GM21737 (cell line): ENCODE measurements around the gene PRKD1.

Source experiments
- ATAC-seq: cut with Tn5 transposase; IDR thresholded peaks from one replicate; pipeline ENCODE4 v1.9.1; 2021; ENCODE audit warnings: mild to moderate bottlenecking, moderate library complexity; ENCODE audit not compliant: unreplicated experiment

PRKD1 gene

DNA sequence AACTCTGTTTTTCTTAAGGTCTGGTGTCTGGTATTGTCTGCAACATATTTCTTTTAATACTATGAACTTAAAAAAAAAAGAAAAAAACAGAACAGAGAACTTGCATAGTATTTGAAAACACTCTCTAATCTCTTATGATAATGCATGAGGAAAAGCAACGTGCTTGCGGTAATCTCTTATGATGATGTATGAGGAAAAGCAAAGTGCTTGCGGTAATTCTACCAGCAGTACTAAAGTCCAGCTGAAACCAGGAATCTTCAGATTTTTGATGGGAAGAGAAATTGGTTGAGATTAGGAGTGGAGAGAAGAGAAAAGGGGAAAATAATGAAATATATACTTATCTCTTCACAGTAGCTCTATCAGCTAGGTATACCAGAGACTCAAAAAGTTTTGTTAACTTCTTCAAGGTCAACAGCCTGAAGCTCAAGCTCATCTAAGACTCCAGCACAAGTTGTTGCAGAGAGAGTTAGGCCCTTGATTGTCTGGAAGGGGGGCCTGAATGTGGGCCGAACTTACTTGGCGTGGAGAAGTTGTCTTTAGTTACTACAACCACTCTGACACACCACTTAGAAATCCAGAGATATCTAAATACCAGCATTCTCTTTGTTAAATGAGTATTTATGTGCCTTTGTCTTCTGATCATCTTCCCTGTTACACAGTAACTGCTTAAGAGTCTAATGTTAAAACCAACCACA, 240.4 kb downstream of the PRKD1 start:
- ATAC-seq = no peak

DNA sequence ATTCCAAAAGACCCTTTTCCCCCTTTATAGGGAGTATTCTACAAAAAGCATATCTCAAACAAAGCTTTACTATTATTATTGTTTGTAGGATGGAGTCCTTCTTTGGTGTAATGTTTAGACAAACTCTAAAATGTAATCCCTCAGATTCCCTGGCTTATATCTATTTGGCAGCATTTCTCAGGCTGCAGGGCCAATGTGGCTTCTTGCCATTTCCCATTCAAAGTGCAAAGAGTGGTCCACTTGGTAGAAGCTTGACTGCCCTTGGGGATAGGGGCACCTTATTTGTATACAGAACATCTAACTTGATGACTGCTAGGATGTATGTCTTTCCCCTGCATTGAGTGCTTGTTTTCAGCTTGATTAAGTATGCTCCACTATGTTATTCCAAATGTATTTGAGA, 242.7 kb downstream of the PRKD1 start:
- no peak for ATAC-seq

DNA sequence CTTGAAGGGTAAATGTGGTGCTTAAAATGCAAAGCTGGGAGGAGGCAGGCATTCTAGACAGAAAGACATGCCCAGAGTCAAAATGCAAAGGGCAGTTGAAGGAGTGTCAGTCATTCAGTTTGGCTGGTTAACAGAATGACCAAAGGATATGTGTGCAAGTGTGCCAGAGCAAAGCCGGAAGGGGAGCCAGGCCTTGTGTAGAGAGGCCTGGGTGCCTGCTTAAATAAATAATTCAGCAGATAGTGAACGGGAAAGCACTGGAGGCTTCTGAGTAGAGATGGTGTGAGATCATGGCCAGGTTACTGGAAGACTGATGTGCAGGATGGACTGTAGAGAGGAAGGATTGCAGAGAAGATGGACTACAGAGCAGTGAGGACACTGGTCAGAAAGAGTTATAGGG, 244.9 kb downstream of the PRKD1 start:
- ATAC-seq = no peak

DNA sequence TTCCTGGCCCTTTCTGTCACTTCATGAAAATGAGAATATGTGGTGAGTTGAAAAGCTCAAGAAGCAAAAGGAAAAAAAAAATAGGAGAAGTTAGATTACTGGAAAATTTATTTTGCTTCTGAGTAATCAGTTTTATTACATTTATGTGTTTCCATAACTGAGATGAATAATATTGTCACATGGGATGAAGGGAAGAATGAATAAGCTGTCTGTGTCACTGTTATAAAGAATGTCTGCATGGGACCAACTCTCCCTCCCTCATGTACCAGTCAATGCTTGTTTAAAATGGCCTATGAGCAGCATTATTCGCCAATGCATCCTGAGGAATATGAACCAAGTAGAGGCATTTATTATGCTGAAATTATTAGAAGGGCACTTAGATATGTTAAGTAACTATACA, 246.3 kb downstream of the PRKD1 start:
- ATAC-seq = no peak

DNA sequence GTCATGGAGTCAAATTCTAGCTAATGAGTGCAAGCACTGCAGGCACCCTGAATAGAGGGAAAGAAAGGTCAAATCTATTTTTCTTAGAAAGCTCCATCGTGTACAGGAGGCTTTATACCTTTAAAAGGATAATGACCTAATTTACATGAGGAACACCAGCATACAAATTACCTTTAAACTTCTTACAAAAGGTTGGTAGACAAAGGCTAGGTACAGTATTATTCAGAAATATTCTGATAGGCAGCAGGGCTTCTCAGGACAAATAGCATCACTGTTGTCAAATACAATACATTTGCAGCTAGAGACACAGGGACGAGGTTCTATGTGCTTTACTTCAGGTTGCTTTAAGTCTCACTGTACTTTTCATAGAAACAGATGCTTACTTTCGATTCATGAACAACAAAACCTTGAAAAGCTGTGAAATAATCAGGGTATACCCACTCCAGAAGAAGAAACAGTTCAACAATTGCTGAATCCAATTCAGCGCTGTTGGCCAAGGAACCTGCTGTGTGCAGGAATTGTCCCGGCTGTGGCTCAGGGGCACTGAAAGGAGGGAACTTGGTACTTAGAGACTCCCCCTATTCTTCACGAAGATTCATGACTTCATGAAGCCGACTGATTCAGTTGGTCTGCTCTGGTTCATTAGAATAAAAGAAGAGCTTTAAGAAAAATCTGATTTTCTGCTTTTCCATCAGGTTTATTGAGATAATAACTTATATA, 252.9 kb downstream of the PRKD1 start:
- no peak for ATAC-seq

DNA sequence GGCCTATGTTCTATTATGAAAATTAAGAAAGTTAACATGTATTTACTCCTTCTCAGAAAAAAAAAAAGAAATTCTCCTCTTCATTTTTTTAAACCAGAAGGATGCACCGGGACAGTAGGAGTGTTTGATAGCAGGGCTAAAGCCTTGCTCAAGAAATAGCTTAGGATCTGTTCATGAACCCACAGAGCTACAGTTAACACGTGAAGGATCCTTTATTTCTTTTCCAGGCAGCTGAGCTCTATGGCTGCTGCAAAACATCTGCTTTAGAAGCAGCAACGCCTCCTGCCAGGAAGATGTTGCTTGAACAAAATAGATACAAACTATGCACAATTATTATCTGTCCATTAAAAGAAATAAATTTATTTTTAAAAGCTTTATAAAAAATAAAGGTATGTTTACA, 254.8 kb downstream of the PRKD1 start:
- no peak for ATAC-seq

DNA sequence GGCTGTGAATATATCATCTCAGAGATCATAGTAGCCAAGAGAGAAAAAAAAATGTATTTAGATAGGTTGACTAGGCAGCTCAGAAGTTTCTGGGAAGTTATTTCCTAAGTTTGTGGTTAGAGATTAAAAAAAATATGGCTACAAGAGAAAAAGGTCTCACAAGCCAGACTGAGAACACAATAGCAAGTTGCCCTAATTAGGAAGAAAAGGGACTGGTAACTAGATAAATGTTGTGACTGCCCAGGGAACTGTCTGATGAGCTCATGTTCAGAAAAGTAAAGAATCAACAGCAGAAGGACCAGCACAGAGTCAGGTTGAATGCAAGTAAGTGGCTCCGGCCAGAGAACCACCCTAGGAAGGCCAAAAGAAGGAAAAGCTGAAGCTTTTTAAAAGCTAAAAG, 256.6 kb downstream of the PRKD1 start:
- ATAC-seq = no peak

DNA sequence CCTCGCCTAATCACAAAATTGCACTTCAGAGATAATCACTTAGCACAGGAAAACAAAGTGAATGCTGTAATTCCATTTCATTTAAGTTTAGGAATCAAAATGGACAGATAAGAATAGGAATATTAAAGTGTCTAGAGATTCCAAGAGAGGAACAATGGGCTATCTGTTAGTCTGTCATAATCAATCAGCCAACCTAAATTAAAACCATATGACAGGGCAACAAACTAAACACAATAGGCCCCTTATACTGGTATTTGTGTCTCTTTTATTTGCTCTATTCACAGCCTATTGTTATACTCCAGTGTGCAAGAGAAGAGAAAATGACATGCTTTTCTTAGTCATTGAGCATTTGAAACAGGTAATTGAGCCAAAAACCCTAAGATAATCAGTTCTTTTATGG, 259.4 kb downstream of the PRKD1 start:
- no peak for ATAC-seq

DNA sequence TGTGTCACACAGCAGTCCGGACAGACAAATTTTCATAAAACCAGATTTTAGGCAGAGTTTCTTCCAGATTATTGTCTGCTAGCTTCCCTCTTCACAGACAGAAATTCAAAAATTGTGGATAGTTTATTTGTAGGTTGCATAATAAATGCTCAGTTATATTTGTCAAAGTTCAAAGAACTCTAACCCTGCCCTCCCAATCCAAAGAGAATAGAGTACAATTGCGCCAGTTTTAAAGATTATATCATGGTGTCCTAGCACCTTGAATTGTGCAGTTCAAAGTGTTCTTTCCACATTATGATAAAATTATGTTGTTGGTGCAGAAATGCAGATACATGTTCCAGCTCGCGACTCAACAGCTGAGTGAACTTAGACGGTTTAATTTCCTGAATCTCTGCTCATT, 263.1 kb downstream of the PRKD1 start:
- no peak for ATAC-seq

DNA sequence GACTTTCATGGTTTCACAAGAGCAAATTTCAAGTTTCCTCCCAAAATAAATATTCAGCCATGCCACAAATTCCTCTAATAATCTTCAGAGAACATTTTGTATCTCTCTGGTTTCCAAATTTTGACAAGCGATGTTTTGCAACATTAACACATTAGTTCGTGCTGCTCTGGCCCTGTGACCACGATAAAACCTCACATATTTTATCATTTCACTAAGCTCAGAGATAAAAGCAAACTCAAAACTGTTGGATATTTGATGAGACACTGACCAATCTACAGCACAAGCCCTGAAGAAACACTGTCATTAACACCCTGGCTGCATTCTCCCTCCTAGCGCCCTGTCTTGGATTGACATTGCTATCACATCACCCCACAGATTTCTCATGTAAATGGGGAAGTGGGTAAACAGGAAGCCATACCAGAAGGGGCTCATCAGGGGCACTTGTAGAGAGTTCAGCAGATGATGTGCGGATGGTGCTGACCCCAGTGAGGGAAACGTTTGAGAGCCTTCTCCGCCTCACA, 264.3 kb downstream of the PRKD1 start:
- no peak for ATAC-seq

DNA sequence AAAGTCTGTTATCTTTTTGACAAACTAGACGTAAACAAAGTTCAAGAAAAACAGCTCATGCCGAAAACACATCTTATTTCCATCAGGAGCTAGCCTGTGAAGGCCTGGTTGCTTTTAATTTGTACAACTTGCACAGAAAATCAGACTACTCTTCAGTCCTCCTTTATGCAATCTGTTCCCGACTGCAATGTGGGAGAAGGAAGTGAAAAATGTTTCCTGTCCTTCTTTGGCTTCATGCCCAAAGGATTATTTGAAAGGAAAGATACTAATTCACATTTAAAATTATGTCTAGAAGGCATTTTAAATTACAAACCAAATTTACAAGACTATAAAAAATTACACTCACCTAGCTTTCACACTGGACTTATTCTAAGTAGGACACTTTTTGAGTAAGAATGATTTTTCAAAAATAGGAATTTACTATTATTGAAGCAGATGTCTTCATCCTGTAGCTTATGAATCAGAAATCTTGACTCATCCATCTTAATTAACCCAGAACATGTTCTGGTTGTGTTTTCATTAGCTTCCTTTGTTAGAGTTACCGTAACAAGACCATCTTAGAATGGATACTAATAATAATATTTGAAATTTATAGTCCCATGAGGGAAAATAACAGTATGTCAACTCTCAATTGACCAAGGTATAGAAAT, 272.6 kb downstream of the PRKD1 start:
- ATAC-seq = no peak

DNA sequence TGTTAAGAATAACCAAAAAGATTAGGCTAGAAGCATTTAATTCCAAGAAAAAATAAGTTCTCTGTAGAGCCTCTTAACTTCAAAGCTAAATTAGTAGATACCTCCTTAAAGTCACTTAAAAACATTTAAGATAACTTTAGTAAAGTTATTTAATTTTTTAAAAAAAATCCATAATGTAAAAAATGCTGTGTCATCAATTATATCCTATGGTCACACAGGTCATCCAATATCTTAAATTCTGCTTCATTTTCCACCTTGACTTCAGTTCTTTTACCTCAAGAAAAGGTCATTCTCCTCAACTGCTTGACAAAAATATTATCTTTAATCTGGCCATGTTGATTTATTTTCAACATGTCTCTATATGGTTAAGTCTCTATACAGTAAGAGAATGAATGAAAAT, 274.3 kb downstream of the PRKD1 start:
- no peak for ATAC-seq

DNA sequence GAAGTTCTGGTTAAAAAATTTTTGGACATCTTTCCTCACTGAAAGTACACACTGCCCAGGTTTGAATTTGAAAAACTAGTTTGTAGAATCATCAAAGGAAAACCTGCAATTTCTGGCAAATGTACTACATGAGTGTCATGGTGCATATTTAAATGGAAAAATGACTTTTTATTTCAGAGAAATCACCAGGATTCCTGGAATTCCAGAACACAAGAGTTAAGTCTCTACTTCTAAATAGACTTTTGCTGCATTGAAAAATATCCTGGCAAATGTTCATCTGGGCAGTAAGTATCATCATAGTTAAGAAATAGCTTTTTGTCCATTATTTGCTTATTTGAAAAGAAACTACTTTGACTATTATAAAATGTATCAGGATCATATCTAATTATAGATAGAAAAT, 275.1 kb downstream of the PRKD1 start:
- ATAC-seq = no peak

DNA sequence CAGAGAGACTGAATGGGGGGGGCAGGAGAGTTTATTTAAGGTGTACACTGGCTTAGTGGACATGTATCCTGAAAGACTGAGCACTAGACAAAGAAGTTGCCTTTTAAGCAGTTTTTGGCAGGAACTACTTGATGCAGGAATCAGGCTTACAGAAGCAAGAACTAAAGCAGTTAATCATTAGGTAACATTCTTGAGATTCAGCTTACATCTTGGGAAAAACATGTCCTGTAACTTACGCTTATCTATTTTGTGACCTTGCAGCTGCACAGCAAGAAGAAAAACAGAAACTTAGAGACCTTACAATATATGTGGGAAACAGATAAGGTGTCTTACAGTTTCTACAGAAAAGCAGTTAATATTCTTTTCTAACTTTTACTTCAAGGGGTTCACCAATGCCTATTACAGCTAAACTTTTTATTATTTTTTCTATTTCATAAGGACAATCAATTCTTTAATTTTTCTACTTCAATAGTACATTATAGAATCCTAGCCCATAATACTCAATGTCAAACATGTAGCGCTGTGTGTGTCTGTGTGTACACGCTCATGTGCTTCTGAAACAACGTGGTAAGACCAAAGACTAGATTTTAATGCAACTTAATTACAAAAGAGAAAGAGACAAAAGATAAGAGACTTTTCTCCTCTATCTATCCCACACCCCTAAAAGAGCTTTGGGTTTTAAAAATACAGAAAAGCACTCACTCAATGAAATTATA, 276.9 kb downstream of the PRKD1 start:
- no peak for ATAC-seq

DNA sequence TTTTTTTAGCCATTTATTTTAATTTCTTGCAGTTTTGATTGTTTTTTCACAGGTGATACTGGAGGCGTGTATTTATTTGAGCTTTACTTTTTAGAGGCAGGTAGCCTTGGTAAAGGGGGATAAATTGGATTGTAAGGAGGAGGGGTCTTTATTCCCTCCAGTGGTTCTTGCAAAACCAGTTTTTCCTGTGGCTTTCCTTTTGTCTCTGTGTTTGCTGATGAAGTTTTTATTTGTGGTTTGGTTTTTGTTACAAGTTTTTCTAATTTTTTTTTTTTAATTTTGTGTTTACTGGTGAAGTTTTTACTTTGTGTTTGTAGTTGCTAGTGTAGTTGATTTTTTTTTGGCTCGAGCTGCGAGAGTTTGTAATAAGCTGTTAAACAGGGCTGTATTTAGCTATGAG, 278.5 kb downstream of the PRKD1 start:
- no peak for ATAC-seq

DNA sequence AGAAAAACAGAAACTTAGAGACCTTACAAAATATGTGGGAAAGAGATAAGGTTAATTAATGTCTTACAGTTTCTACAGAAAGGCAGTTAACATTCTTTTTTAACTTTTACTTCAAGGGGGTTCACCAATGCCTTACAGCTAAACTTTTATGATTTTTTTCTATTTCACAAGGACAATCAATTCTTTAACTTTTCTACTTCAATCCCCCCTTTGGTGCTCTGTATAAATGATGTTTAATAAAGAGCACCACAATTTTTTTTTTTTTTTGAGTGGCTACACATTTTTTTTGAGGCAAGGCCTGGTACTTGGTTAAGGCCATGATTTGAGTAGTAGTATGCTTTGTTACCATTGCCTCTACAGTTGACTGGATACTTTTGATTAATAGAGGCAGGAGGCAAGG, 279.6 kb downstream of the PRKD1 start:
- ATAC-seq = no peak

DNA sequence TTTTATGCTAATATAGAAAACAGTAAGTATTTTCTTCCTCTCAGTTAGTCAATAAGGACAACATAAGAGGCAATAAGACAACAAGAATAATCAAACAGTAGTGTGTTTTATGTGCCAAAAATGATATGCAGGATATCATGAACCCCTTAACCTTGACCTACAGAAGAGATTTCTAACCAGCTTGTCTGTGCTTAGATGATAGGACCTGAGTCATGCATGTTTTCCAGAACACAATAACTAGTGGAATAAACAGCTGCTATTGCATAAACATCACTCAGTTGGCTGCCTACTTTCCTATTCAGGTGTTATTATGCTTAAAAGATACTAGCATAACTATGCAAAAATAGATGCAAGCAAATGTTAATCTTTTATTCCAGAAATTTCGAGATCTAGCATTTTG, 282.5 kb downstream of the PRKD1 start:
- ATAC-seq = no peak

DNA sequence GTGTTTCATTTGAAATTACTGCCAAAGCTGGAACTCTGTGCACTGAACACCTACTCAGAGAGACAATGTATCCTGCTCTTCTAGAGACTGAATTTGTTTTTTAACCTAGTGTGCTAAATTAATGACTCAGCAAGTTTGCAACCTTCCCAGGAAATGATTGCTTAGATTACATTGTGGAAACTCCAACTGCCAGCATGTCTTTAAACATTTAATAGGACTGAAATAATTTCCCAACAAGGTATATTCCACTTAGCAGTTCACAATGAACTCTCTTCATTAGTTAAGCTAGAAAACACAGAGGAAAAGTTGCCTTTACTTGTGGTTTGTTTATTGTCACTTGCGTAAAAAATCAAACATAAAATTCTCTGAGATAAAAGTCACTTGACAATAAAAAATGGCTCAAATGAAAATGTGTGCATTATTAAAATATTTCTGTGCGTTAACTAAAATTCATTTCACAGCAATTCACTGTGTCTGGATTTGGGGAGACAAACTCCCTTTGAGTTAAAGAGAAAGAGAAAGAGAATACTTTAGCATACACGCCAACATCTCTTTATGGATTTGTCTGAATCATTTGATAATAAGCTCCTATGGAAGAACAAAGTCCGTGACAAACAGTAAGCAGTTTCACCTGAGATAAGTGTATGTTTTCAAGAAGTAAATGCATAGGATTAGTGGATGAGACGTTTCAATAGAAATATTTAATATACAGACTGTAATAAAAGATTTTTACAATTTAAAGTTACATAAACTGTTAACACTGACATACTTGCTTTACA, 284.0 kb downstream of the PRKD1 start:
- no peak for ATAC-seq

DNA sequence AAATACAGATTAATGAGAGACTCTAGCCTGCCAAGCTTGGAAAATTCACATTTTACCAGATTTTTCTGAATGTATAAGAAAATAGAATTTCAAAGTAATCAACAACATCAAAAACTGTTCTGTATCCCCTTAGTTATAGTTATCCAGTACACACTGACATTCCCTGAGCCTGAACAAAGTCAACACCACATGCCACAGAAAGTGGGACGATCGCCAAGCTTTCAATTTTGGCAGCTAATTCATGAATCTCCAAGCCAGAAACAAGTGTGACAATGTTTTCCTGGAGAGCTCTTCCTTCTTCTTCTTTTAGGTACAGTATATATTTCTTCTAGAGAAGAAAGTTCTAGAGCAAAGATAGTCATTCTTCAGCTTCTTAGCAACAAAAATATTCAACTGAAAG, 290.2 kb downstream of the PRKD1 start:
- no peak for ATAC-seq

DNA sequence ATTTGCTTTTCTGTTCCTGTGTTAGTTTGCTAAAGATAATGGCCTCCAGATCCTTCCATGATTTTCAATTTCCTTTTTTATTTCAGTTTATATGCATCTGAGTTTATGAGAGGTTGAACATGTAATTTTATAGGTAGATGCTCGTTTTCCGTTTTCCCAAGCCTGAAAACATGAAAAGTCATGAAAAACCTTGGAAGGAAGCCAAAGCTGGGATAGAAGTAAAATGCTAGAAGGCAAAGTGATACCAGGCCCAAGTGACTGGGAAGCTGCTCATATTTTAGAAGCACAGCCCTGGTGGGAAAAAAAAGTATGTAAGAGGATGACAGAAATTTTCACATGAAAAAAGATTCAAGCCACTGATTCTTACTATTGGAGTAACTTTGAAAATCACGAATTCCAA, 290.8 kb downstream of the PRKD1 start:
- ATAC-seq = no peak
